GM10266 (cell line): Measurements from ENCODE around the gene LAMB4.

ENCODE experiments used
- DNase-seq: peaks from one replicate; pipeline ENCODE4 v3.0.0; 2012; ENCODE audit errors: extremely low spot score
- TF ChIP-seq, protein P1 (sequence below): IDR thresholded peaks from 2 replicates; pipeline ENCODE4 v1.5.1; 2012; ENCODE audit warnings: mild to moderate bottlenecking, low read depth; ENCODE audit not compliant: control insufficient read depth, insufficient read depth; ENCODE audit errors: missing control alignments

Gene LAMB4

DNA sequence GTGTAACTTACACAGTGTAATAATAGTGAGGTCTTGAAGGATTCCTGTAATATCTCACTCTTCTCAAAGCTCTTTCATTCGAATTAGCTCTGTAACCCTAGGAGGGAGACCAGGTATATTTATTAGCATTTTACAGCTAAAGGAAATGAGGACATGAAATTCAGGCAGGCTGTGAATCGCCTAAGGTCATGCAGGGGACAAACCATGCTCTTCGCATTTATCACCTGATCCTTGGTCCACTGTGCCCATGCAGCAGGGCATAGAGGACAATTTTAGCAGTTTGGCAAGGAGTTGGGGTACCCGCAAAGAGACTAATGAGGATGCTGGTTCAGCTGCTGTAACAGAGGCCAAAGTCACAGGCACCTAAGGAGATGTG lies 112.4 kb downstream of the LAMB4 start:
- DNase-seq = no peak
- TF ChIP-seq, protein P1, sequence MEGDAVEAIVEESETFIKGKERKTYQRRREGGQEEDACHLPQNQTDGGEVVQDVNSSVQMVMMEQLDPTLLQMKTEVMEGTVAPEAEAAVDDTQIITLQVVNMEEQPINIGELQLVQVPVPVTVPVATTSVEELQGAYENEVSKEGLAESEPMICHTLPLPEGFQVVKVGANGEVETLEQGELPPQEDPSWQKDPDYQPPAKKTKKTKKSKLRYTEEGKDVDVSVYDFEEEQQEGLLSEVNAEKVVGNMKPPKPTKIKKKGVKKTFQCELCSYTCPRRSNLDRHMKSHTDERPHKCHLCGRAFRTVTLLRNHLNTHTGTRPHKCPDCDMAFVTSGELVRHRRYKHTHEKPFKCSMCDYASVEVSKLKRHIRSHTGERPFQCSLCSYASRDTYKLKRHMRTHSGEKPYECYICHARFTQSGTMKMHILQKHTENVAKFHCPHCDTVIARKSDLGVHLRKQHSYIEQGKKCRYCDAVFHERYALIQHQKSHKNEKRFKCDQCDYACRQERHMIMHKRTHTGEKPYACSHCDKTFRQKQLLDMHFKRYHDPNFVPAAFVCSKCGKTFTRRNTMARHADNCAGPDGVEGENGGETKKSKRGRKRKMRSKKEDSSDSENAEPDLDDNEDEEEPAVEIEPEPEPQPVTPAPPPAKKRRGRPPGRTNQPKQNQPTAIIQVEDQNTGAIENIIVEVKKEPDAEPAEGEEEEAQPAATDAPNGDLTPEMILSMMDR = no peak

DNA sequence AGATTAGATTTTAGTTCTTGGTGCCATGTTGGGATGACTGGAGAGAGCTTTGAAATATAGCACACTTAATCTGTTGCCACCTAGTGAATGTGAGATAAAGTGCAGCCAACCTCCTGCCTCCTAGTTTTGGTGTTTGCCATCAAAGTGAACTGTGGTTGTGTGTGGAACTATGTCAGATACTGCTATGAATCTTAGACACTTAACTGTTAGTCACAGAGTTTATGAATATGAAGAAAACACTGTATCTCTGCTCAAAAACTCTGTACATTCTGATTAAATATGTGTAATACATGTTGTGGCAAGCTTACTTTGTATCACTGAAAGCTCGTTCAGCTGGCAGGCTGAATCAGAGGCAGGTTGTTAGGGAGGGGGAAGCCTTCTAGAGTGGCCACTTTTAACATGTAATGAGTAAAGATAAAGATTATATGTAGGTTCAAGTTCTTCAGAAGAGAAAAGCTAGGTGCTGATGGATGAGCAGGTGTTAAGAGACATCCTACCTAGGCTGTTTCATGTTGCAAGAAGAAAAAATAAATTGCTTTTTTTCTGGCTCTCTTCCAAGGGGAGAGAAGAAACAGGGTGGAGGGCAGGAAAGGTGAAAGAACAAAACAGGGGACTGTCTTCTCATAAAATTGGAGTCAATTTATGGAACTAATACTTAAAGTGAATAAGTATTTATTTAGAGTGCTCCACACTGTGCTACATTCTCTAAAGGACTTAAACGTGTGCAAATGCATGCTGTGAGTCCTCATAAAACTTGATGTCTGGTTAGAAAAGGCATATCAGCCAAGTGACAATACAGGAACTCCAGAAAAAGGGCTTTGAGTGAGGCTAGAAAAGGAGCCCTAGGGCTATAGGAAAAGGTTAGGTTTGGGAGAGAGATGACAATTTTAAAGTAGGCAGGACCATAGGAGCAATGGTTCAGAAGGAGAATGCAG lies 113.1 kb downstream of the LAMB4 start:
- TF ChIP-seq, protein P1 = peak; percentile 21
- DNase-seq = no peak

DNA sequence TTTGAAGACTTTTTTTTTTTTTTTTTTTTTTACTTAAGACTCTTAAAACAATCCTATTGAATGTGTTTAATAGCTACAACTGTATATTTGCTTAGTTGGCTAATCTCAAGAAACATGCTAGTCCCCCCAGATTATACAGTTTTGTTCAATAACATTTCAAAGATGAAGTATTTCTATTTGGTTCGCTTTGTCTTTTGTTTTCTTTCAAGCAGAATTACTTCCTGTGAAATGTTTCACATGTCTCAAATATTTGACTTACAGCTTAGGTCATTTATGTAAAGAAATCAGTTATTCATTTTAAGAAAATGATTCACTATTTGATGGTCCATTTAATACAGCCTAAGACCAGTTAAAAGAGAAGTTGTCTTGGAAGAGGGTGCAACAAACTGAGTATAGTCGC lies 114.4 kb downstream of the LAMB4 start:
- DNase-seq = no peak
- TF ChIP-seq, protein P1 = no peak

DNA sequence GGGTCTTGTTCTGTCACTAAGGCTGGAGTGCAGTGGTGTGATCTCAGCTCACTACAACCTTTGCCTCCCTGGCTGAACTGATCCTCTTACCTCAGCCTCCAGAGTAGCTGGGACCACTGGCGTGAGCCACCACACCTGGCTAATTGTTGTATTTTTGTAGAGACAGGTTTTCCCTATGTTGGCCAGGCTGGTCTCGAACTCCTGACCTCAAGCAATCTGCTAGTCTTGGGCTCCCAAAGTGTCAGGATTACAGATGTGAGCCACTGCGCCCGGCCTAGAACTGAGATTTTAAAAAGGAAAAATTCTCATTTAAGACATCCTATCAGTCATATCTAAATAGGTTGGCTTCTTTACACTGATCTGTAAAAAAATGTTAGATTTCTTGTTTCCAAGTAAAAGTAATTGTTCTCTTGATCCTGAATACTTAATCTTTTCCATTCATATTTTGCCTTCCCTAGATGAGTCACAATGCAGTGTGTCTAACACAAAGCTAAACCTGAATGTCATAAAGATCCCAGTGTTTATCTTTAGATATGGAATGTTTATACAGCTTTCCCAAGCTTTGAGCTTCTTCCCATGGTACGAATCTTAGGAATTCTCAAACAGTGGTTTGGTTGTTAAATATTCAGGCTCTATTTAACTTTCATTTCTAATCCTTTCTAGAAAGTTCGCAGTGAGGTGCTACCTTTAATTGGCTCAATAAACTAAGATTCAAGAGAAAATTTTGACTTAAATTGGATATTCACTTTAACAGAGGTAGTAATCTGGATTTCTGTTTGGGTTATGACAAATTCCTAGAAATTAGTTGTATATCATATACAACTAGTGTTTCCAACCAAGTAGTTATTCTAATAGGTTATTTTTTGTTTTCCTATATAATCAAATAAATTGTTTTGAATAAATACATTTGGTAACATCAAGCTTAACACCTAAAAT lies 115.1 kb downstream of the LAMB4 start:
- TF ChIP-seq, protein P1 = no peak
- DNase-seq = no peak

DNA sequence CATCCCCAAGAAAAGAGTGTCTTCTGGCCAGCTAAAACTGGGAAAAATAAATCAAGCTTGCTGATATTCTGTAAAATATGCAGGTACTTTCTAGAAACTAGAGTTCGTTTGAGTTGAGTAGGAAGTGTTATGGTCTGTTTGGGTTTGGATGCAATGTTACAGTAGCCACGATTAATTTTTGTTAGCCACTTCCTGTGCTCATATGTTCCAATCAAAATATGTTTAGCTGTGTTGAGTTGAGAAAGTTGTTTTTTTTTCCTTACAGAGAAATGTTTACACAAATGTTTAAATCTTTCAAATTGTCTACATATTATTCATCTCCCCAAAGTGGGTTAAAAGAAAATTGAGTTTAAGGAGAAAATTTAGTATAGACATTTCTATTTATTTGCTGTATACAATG lies 115.9 kb downstream of the LAMB4 start:
- no peak for DNase-seq
- TF ChIP-seq, protein P1 = no peak

DNA sequence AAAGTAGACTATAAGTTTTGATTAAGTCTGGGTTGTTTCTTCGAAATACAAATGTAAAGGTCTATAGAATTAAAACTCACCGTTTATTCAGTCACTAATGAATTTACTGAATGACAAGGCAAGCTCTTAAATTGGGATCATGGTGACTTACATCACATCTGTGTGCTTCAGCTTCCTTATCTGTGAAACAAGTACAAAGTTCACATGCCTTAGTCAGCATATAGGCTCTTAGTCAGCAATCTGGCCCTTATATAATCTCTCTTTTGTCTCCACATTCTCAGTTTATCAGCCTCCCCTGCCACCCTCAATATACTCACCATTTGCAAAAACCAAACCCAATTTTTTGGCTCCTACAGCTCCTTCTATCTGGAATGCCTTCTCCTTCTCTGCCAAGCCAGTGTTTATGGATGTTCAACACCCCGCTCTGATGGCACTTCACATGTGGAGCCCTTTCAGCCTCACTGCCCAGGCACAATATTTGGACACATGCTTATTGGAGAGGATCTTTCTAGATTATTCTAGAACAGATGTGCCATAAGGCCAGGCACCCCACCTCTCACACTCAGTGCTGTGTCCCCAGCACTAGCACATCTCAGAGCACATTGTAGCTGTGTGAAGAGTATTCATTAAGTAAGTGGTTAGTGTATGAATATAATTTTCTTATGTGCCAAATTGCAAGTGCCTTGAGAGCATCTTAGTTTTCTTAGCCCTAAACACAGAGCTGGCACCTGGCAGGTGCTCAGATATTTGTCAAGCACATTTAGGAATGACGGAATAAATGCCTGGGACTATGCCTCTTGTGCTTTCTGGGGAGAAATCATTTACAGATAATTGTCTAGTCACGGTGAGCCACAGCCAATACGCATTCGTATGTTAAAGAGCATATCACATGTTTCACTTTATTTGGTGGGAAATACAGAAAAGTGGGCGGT lies 117.4 kb downstream of the LAMB4 start:
- TF ChIP-seq, protein P1 = no peak
- DNase-seq = no peak
